HG03432 (cell line): Measurements from ENCODE around the gene EEFSEC.

Experiments
- ATAC-seq: cut with Tn5 transposase; IDR thresholded peaks from one replicate; pipeline ENCODE4 v1.9.1; 2021; ENCODE audit warnings: mild to moderate bottlenecking, moderate library complexity; ENCODE audit not compliant: unreplicated experiment

Gene EEFSEC

GRCh38 chr3:128153156-128154041 lies at the start of gene EEFSEC:
TSS of gene EEFSEC (plus strand) at chr3:128153481. CDS start at chr3:128153508, 27 bp downstream.
- peak; percentile 92 for ATAC-seq

- no peak for ATAC-seq
Observed at GRCh38 chr3:128107834-128108233, 45.4 kb upstream of the EEFSEC start.

- ATAC-seq = no peak
Observed at GRCh38 chr3:128111147-128111546, 42.1 kb upstream of the EEFSEC start.

- no peak for ATAC-seq
Observed at GRCh38 chr3:128112357-128112968, 40.8 kb upstream of the EEFSEC start.

GRCh38 chr3:128113817-128114794 lies 39.2 kb upstream of the EEFSEC start:
- no peak for ATAC-seq

- ATAC-seq = no peak
Observed at GRCh38 chr3:128122013-128122412, 31.3 kb upstream of the EEFSEC start.

GRCh38 chr3:128123156-128123537 lies 30.1 kb upstream of the EEFSEC start:
- no peak for ATAC-seq

- ATAC-seq = peak; percentile 98
Observed at GRCh38 chr3:128123538-128124368, 29.5 kb upstream of the EEFSEC start, which contains the start of gene RUVBL1. TSS of gene RUVBL1 (minus strand) at chr3:128123812. CDS start at chr3:128123724, 88 bp downstream.

- ATAC-seq = no peak
Observed at GRCh38 chr3:128127236-128127635, 26.0 kb upstream of the EEFSEC start.

GRCh38 chr3:128128251-128128650 lies 25.0 kb upstream of the EEFSEC start:
- no peak for ATAC-seq

- no peak for ATAC-seq
Observed at GRCh38 chr3:128131897-128132646, 21.2 kb upstream of the EEFSEC start.

- no peak for ATAC-seq
Observed at GRCh38 chr3:128133273-128133883, 19.9 kb upstream of the EEFSEC start.

GRCh38 chr3:128143496-128143895 lies 9.8 kb upstream of the EEFSEC start:
- no peak for ATAC-seq

- ATAC-seq = no peak
Observed at GRCh38 chr3:128144512-128145187, 8.6 kb upstream of the EEFSEC start.

- no peak for ATAC-seq
Observed at GRCh38 chr3:128145279-128145678, 8.0 kb upstream of the EEFSEC start.

- no peak for ATAC-seq
Observed at GRCh38 chr3:128146201-128146600, 7.1 kb upstream of the EEFSEC start.

- no peak for ATAC-seq
Observed at GRCh38 chr3:128149650-128150049, 3.6 kb upstream of the EEFSEC start.

- no peak for ATAC-seq
Observed at GRCh38 chr3:128151758-128152274, 1.5 kb upstream of the EEFSEC start.
